Right renal pelvis (tissue), 4 donors: ENCODE data around the gene SAMD9L. TPM values are rescaled to one million over a fixed set of nuclear protein-coding genes. Genes with fewer than 3 reads are reported as not detected.

Experiments used
- polyA plus RNA-seq, 4 donors: library from polyadenylated mRNA; unstranded; fragments of 120-200 nt; gene quantifications; one replicate each; pipeline ENCODE4 v1.2.1, GENCODE V29; 2013; ENCODE audit not compliant: insufficient read length in 4 of 4

Gene SAMD9L
- polyA plus RNA-seq, 4 donors: 3.3 to 5.3 (median 3.6) TPM

Other genes starting within 250 kb of the SAMD9L start
- gene SAMD9, start 30.4 kb downstream of the SAMD9L start, polyA plus RNA-seq: 1 to 10 TPM; 4.5 to 7.1 (median 6.6) TPM
- 1 to 10 TPM; 5.1 to 6.8 (median 6.2) TPM for gene HEPACAM2, start 78.1 kb upstream of the SAMD9L start, polyA plus RNA-seq
- 10 to 100 TPM; 27.9 to 34.3 (median 33.7) TPM for gene VPS50, start 84.0 kb upstream of the SAMD9L start, polyA plus RNA-seq